ENCODE results near the gene MCIDAS.

MCIDAS gene

DNA sequence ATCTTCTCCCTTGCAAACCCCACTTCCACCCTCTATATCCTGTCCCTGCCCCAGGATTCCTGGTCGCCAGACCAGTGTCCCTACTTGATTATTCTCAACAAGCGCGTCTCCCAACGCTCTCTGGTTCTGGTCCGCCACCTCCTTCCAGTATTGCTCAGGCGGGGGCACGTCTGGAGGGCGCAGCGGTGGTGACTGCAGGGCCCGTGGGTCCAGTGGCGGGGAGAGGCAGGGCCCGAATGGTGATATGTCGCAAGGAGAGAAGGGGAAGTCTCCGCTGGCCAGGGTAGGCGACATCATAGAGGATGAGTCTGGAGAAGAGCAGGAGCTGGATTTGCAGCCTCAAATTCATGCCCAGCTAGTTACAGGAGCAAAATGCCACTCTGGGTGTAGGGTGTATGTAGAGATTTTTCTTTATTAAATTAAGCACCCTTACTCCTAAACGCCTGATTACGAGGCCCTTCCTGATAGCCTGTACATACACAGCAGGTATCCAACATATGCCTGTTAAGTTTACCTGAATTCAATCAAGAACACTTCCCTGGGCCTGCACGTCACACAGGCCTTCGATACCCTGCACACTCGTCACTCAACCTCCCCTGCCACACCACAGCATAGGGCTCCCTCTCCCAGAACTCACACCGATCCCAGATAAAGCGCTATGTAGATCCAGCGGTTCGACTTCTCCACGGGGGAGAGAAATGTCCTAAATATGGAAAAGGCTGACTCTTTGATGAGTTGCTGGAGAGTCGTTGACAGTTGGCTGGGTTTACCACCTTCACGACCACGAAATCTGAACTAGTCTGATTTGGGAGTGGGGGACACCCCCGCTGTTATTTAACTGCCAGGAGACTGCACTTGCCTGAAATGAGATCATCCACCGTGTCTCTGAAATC lies 4.8 kb downstream of the MCIDAS start:
- DNase-seq (ENCODE audit: low spot score) = no peak

DNA sequence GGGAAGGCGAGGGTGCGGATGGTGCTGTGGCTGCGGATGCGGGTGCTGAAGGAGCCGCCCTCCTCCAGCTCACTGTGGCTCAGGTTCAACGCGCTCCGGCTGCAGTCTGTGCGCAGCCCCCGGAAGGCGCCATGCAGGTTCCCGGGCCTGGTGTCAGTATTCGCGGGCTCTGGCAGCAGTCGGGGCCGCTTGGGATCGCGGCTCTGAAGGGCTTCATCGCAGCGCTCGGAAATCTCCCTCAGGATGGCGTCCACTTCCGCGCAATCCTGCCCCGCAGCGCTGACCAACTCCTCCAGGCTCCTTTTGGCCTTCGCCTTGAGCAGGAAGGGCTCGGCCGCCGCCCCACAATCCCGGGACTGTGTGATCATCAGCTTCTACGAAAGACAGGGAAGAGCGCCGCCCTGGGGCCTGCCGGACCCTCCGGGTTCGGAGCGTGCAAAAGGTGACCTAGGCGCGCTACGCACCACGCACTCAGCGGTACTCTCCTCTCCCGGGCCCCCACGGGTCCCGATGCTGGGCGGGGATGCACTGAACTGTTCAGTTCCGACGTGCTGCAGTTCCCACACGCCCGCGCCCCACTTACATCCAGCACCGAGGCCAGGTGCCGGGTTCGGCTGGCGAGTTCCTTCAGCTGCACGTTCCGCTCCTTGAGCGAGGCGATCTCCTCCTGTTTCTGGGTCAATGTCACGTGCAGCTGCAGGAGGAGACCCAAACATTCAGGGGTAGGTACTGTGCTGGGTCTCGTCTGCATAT lies 6.5 kb downstream of the MCIDAS start:
- no peak for DNase-seq (ENCODE audit: low spot score)

DNA sequence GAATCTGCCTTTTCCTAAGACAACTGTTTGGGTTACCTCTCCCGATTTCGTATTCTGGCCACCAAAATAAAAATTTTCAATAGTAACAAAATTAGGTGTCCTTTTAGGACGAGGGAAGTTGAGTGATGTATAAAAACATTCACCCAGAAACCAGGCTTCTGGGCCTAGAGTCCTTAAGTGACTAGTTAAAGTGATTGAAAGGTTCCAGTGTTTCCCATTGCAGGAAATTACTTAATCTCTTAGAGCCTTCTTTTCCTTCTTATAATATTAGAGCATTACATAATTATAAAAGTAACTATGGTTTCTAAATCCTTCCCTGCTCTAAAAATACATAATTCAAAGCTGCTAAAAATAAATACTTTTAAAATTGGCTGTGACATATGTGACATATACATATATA lies 7.3 kb downstream of the MCIDAS start:
- no peak for DNase-seq (ENCODE audit: low spot score)

DNA sequence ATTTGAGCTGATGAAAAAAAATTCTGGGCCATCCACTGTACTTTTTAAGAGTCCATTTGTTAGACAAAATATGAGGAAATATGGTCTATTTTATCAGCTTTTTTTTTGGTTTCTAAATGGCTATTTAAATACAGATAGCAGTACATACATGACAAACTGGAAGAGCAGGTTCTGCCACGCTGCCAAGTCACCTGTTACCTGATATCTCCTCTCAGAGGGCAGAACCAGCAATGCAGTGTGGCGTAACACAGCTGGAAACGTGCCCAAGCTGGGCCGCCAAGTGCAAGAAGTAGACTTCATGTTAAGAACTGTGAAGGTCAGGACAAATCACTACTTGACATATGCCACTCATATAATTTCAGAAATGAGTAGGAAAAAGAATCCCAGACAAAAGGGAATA lies 8.1 kb downstream of the MCIDAS start:
- DNase-seq (ENCODE audit: low spot score) = no peak

GRCh38 chr5:55211184-55211874 lies 15.8 kb downstream of the MCIDAS start:
- no peak for DNase-seq (ENCODE audit: low spot score)

- no peak for DNase-seq (ENCODE audit: low spot score)
Measured at GRCh38 chr5:55205001-55205400, 22.1 kb downstream of the MCIDAS start.

DNA sequence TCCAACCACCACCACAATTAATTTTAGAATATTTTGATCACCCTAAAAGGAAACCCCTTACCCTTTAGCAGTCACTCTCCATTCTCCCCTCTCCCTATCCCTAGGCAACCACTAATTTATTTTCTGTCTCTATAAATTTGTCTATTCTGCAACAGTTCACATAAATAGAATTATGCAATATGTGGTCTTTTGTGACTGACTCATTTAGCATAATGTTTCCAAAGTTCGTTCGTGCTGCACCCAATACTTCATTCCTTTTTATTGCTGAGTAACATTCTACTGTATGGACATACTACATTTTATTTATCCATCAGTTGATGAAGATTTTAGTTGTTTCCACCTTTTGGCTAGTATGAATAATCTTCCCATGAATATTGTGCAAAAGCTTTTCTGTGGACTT lies 36.0 kb downstream of the MCIDAS start:
- no peak for DNase-seq (ENCODE audit: low spot score)

DNA sequence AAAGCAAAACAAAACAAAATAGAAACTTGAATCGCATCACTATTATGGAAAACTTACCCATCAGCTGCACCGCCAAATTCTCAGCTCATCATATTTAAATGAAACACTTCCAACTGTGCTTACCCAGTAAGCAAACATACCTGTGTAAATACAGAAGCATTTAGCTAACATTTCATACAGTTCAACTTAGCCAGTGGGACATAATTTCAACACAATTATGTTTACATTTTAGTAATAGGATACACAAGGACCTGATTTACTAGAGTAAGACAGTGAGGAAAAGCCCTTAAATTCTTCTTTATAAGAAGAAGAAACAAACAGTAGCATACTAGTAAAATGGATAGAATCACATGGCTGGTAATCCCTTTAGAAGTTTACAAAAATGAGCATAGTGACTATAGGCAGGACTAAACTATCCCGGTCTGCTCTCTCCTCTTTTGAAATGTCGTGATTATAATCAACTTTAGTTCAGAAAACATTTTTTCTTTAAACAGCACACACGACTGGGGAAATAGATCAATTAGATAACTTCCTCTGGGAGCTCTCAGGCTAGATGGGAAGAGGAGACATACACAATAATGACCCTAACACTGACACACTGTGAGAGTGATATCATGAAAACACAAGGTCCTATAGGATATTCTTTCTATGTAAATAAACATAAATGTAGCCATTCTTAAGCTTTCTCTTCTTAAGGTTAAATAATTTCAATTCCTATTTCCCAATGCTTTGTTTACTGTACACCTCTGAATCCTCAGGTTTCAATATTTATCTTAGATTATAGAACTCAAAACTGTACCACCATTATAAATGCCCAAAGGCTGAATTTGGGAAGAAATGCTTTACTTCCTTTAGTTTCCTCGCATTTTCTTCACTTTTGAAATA lies 38.2 kb downstream of the MCIDAS start:
- DNase-seq (ENCODE audit: low spot score) = no peak

GRCh38 chr5:55187370-55187769 lies 39.7 kb downstream of the MCIDAS start:
- DNase-seq (ENCODE audit: low spot score) = no peak

GRCh38 chr5:55180016-55180415 lies 47.1 kb downstream of the MCIDAS start:
- DNase-seq (ENCODE audit: low spot score) = no peak

GRCh38 chr5:55177078-55177477 lies 50.0 kb downstream of the MCIDAS start:
- DNase-seq (ENCODE audit: low spot score) = no peak

DNA sequence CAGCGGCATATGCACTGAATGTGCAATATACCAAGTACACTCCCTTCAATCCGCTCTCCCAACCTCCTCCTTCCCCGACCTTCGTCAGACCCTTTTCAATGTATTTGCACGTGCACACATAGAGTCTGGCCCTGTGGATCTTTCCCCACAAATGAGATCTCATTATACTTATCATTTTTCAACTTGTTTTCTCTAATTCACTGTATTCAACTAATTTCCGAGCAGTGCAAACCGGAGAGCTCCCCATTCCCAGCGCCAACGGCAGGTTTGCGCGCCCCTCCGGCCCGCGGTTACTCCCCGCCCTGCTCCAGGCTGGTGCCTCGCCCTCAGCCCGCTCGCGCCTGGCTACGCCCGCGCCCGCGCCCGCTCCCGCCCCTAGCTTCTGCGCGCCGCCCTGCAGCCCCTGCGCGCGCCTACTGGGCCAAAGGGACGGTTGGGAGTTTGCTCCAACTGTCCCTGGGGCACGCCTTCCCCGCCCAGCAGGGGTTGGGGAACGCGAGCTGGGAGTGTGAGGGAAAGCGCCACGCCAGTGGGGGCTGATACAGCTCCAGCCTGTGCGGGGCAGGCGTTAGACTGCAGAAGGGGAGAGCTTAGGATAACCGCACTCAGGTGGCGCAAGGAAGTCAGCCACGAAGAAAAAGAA lies 50.8 kb downstream of the MCIDAS start:
- DNase-seq (ENCODE audit: low spot score) = peak; percentile 9

DNA sequence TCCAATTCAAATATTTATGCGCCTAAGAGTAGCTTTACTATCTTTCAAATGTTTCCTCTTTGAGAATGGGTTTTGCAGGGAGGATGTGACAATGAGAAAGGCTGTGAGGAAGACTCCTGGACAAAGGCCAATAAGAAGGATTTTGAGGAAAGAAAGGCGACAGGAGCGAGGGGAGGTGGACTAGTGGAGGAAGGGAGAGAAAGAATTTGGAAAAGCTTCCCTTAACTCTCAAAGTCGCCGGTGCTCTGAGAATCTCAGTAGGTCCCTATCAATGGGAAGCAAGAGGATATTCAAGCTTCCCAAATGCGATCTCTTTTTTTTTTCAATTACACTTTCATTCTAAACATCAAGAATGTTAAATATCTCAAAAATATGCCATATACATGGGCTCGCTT lies 51.3 kb downstream of the MCIDAS start:
- DNase-seq (ENCODE audit: low spot score) = no peak

DNA sequence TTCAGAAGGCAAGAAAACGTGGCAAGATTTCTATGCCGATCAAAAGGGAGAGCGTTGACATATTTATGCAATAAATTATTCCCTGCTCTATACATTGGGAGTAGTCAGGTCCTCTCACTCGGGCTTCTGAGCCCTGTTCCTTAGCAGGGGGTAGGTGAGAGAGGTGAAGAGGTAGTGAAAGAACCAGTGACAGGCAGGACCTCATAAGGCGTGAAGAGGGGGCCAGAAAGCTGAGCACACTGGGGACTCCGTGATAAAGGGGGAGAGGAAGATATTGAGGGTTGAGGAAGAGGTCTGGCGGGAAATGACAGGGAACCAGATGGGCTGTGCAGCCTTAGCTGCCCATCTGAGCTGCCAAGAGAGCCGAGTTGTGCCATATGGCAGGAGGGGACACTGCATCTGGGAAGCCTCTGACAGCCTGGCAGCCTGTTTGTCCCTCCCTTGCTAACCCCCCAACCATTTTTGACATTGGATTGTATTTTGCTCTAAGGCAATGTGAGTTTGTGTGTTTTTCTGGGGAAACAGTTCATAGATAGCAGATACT lies 53.4 kb downstream of the MCIDAS start:
- DNase-seq (ENCODE audit: low spot score) = no peak

GRCh38 chr5:55172937-55173686 lies 54.0 kb downstream of the MCIDAS start, which contains the start of gene CDC20B:
CDC20B (minus strand) TSS chr5:55173177; CDS start chr5:55173000, 177 bp downstream.
- peak; percentile 63 for DNase-seq (ENCODE audit: low spot score)

GRCh38 chr5:55172051-55172899 lies 54.8 kb downstream of the MCIDAS start:
- DNase-seq (ENCODE audit: low spot score) = peak; percentile 85

DNA sequence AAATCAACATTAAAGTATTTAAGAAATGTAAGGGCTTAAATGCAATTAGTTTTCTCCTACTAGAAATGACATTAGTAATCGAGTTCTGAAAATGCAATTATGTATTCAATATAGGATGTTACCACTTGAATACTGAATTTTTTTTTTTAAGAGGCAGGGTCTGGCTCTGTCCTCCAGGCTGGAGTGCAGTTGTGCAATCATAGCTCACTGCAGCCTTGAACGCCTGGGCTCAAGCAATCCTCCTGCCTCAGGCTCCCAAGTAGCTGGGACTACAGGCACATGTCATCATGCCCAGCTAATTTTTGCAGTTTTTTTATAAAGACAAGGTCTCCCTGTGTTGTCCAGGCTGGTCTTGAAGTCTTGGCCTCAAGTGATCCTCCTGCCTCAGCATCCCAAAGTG lies 55.6 kb downstream of the MCIDAS start:
- no peak for DNase-seq (ENCODE audit: low spot score)
